SKM-1 treated with dmso at 0.1 percent for 144 hours (cell line): ENCODE results near the gene C1QTNF4.
"Not testable (repeated sequence)": the region's sequence is repeated elsewhere in the genome, so short reads cannot be mapped to it uniquely, and the experiment has no call there.

Experiments
- DNase-seq: peaks from one replicate; lab custom pipeline; 2025; ENCODE audit not compliant: unreplicated experiment; lab: John Stamatoyannopoulos, UW

The C1QTNF4 gene

DNA sequence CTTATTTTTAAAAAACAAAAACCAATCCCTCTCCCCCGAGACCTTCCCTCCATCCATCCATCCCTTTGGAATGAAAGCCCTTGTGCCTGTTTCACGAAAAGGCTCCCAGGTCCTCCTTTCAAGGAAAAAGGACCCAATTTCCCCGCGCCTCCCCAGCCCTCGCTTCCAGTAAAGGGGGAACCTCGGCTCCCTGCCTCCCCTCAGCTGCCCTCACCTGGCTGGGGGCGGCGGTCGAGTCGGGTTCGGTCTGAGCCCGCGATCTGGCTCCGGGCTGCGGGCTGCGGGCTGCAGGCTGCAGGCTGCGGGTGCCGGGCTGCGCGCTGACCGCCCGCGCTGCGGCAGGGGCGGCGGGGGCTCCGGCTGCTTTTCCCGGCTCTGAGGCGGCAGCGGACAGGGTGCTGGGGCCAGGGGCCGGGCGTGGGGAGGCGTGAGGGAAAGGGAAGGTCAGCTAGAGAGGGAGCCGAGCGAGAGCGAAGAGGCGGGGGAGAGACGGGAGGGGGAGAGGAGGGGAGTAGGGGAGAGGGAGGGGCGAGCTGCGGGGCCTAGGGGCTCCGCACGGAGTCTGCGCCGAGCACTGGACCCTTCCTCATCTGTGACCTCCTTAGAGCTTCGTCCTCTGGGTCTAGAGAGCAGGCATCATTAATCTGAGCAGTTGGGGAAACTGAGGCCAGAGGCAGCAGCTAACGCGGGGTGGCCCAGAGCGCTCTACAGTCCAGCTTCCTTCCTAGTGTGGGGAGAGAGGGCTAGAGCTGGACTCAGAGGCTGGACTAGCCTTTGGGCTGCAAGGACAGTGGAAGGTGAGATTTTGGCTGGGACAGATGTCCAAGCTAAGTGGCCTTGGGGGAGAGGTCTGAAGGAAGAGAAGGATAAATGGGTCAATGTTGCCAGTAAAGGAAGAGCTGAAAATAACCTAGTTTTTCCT lies at the start of gene C1QTNF4:
C1QTNF4 (minus strand) TSS at position 478 of the 922 bp plus-strand sequence. CDS start 3,601 bp downstream, outside the sequence.
- no peak for DNase-seq

DNA sequence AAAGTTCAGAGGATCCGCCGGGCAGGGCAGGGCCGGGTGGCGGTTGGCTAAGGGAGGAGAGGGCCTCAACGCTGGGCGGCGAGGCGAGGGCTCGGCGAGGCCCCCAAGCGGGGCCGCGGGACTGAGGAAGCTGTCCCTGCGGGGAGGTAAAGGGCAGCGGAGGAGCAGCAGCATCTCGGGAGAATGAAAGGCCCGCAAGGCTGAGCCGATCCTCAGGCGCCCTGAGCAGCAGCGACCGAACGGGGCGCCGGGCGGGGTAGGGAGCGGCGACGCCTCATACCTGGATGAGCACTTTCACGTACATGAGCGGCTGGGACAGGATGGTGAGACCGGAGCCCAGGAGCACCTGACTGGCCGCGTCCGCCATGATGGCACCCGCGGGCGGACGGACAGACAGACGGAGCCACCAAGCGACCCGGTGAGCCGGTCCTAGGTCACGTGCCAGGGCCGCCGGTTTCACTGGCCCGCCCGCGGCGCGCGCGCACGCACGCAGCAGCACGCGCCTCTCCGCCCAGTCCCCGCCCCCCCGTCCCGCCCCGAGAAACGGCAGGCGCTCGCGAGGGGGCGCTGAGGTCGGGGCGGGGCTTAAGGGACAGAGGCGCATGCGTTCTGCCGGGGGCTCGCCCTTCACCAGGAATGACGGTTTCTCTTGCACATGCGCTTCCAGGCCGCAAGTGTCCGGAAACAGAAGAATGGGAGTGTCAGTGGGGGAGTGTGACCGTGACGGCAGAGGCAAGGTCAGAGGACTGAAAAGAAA lies 48.1 kb upstream of the C1QTNF4 start, which contains the start of gene MTCH2:
MTCH2 (minus strand) TSS at position 461 of the 757 bp plus-strand sequence; CDS start at position 367, 94 bp downstream.
- peak; percentile 95 for DNase-seq

DNA sequence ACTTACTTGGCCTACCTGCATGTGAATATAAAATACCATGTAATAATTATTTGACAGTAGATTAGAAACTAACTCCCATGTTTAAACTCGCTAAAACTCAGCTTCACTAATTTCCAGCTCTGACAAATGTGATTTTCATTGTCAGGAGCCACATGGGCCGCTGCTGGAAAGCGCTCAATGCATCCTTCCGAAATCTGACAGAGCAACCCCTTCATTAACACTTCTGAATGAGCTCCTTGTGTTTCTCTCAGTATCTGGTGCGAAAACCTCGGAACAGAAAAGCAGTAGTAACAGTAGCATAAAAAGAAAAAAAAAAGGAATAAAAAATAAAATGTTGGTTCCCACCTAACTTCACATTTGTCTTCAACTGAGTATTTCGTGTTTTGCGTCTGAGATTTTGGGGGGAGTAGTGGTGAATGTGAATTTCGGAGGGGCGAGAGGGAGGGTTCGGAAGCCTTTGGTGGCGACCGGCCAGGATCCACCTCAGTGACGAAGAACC lies 47.4 kb upstream of the C1QTNF4 start:
- DNase-seq: no peak

DNA sequence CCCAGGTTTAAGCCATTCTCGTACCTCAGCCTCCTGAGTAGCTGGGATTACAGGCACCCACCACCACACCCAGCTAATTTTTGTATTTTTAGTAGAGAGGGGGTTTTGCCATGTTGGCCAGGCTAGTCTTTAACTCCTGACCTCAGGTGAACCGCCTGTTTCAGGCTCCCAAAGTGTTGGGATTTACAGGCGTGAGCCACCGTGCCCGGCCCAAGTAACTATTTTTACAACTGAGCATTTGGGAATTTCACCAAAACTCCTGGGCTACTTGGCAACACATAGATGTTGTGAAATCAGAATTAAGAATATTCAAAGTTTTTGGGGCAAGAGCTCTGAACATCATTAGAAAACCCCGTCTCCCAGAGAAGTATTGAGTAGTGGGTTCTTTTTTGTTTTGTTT lies 46.3 kb upstream of the C1QTNF4 start:
- DNase-seq: not testable (repeated sequence)

DNA sequence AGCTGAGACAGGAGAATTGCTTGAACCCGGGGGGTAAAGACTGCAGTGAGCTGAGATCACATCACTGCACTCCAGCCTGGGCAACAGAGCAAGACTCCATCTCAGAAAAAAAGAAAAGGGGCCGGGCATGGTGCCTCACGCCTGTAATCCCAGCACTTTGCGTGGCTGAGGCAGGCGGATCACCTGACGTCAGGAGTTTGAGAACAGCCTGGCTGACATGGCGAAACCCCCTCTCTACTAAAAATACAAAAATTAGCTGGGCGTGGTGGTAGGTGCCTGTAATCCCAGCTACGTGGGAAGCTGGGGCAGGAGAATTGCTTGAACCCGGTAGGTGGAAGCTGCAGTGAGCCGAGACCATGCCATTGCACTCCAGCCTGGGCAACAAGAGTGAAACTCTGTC lies 42.1 kb upstream of the C1QTNF4 start:
- not testable (repeated sequence) for DNase-seq

DNA sequence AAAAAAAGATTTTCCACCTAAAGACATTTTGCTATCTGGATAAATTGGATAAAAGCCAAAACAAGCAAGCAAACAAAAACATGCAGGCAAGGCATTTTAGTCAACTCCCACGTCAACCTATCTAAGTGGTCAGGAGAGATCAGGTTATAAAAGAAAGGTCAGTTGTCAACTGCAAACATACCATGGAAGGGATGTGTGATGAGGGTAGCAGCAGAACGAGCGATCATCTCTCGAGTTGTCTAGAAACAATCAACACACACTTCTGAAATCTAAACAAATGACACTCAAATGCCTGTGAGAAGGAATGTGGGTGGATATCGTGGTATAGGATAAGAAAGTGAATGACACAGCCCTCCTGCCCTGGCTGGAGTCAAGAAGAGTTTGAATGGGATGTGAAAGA lies 37.3 kb upstream of the C1QTNF4 start:
- no peak for DNase-seq

DNA sequence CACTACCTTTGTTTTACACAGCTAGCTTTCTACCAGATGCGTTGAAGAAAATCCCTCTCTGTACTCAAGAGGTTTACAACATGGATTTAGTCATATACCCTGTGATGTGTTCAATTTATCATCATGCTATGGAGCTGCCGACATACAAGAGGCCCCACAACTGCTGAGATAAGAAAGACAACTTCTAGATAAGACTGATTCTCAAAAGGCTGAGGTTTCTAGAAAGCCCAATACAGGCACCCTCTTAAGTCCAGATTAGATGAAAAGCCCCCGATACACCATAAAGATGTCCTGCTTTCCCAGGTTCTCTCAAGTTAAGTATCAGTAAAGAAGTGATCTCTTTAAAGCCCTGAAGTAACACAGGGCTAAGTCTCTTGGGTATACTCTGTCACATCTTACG lies 33.8 kb upstream of the C1QTNF4 start:
- DNase-seq: no peak

DNA sequence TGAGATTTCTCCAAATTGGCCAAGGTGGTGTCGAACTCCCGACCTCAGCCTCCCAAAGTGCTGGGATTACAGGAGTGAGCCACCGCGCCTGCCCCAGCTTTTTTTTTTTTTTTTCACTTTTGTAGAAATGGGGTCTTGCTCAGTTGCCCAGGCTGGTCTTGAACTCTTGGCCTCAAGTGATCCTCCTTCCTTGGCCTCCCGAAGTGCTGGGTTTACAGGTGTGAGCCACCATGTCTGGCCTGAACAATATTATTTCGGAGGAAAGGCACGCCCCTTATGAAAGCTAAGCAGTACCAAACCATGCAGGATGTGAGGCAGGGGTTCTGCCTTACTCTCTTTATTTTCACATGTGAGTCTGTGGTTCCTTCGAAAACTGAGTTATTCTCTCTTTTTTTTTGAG lies 32.0 kb upstream of the C1QTNF4 start:
- no peak for DNase-seq

DNA sequence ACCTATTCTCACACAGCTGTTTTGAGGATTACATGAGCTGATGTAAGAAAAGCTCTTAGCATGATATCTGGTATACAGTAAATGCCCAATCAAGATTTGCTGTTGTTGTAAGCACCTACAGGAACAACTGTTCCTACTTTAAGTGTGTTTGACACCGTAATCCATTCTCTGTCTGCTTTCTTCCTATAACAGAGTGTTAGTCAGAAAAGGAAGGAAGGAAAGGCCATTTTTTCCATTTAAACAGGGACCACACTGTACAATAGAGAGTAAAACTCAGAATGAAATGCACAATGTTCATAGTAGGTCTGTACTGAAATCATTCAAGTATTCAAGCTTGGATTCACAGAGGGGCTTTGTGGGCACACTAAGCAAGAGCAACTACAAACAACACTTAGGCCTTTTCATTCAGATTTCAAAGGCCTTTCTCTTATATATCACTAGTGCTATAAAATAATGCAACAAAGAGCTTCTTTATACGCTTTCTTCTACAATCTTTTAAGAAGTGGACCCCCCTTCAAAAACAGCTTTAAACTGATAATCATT lies 26.7 kb upstream of the C1QTNF4 start:
- no peak for DNase-seq

DNA sequence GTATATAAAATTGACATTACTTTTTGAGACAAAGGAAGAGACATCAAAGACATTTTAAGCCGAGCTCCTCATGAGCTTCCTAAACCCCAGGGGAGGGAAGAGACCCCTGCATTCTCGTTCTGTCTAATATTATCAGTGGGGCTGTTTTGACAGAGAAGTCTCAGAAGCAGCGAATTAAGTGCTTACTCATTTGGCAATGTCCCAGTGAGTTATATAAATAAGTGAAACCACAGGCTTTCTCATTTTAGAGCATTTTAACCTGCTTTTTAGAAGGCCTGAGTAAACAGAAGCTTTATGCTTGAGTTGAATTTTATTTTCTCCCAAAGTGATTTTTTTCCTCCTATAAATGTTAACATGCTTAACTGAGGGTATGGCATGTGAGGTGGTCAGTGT lies 23.2 kb upstream of the C1QTNF4 start:
- no peak for DNase-seq

DNA sequence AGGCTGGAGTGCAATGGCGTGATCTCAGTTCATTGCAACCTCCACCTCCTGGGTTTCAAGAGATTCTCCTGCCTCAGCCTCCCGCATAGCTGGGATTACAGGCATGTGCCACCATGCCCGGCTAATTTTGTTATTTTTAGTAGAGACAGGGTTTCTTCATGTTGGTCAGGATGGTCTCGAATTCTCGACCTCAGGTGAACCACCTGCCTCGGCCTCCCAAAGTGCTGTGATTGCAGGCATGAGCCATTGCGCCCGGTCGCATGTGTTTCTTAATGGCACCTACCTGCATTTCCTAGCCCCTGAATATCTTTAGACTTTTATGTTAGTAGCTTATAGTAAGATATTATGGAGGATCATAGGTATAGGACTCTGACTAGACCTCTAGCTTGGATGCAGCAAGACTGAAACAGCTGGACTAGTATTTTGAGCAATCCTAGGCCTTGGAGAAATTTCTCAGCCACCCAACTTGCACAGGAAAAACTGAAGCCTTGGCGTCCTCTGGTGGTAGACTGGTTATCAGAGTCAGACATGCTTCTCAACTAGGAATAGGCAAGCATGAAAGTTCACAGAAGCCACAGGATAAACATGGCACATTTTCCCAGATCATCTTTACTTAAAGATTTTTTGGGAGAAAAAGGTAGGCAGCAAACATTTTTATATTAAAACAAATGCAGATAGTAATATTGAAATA lies 22.7 kb upstream of the C1QTNF4 start:
- peak; percentile 53 for DNase-seq

DNA sequence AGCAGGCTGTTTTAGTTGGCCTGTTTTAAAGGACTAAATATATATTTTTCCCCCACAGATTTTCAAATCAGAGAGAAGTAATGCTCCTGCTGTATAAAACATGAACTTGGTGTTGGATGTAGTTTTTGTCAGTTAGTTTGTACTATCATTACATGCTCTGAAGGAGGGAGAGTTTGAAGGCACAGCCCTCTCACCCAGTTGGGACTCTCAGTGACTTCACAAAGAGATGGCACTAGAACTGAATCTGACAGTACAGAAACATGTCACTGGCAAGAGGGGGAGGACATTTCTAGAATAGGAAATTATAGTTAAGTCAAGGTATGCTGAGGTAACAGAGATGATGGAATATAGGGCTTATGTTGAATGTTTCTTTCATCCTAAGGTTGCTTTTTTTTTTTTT lies 21.0 kb upstream of the C1QTNF4 start:
- DNase-seq: no peak

DNA sequence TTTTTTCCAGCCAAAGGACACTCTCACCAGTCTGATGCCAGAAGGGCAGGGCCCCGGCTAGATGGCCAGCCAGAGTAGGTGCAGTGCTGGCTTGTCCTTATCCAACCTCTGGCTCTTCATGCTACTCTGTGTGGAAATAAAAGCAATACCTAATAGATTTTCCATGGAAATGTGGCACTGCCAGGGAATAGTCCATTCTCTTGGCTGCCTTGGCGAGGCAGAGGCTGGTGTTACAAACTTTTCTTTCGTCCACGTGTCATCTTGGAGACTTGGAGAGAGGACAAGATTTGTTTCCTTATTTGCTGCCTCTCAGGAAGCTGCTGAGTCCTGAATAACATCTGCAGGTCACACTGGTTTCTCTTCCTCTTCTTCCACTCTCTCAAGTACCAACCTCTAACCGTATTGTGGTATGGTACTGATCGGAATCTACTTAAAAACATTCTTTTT lies 17.2 kb upstream of the C1QTNF4 start:
- peak; percentile 69 for DNase-seq

DNA sequence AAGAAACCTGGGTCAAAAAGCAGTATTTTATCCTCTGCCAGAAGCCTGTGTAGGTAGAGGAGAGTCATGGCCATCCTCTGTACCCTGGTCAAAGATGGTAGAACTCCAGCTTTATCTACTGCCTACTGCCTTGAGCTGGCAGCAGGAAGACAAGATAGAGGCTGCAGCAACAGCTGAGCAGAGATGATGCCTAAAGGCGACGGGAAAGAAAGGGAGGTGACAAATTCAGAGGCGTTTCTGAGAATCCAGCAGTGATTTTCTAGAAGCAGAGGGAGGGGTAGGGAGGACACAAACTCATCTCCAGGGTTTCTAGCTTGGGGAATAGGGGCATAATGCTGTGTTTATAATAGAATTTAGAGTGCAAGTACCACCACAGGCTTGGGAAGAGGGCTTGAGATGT lies 15.5 kb upstream of the C1QTNF4 start:
- no peak for DNase-seq

DNA sequence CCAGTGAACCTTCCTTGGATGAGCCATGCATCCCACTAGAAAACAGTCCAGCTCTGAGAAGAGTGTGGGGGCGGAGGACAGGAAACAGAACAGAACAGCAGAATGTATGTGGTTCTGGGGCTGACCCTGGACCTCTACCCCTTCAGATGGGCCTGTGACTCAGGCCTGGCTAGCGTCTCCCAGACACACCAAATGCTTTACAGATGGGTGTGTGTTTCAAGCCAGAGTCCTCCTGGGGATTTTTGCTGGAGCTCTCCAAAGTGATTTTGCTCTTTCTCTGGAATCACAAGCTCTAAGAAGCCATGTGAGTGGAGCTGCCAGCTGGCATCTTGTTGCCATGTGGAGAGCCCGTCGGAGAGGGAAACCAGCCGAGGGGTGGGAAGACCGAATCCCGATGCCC lies 13.2 kb upstream of the C1QTNF4 start:
- no peak for DNase-seq

DNA sequence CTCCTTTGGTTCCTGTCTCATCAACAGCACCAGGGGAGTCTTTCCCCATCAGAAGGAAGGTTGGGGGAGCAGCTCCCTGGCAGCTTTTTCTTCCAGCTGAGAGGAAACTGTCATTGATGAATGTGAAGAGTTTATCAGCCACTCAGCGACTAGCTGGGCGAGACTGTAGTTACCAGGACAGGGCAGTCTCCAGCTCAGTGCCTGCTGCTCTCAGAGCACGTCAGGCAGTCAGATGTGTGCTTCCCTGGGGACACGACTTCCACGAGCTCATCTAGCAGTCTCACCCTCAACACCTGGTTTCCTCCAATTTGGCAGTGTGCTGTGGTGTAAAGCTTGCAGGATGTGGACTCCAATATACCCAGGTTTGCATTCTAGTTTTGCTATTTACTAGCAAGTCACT lies 12.5 kb upstream of the C1QTNF4 start:
- no peak for DNase-seq

DNA sequence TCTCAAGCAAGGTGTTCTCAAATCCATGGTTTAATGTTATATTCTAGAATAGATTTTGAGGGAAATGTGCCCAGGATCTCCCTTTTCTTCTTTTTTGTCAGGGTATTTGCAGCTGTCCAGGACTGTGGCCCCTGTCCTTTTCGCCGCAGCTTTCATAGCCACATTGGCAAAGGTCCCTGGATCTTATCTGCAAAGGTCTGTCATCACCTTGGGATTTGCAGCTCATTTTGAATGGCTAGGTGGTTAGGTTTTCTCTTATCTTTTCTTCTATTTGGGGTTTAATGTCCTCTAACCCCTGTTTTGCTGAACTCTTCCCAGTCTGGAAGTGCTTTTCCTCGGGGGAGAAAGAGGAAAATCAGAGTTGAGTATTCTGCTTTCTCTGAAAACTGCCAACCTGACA lies 11.7 kb upstream of the C1QTNF4 start:
- DNase-seq: no peak

DNA sequence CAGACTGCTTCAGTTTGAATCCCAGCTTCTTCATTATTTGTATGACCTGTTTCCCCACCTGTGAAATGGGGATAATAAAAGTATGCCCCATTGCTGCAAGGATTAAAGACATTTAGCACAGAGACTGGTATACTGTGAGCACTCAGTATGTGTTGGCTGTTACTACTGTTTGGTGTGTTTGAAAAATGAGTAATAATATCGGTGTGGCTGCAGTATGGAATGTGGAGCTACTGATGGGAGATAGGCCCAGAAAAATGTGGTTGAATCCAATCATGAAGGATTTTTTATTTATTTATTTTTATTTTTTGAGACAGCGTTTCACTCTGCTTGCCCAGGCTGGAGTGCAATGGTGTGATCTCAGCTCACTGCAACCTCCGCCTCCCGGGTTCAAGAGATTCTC lies 9.1 kb upstream of the C1QTNF4 start:
- DNase-seq: no peak

DNA sequence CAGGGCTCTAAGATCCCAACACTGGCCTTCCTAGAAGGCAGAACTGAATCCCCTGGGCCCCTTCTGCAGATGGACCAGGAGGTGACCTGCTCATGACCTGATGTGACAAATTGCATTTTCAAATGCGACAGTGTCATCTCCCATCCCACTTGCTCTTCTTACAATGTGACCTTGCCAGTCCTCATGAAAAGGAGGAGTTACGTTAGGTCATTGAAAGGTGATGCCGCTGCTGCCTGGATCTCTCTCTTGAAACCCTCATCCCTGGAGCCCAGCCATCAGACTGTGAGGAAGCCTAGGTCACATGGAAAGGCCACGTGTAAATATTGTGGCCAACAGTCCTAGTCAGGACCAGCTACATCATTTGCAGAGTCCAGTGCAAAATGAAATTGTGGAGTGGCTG lies 5.7 kb upstream of the C1QTNF4 start:
- DNase-seq: no peak

DNA sequence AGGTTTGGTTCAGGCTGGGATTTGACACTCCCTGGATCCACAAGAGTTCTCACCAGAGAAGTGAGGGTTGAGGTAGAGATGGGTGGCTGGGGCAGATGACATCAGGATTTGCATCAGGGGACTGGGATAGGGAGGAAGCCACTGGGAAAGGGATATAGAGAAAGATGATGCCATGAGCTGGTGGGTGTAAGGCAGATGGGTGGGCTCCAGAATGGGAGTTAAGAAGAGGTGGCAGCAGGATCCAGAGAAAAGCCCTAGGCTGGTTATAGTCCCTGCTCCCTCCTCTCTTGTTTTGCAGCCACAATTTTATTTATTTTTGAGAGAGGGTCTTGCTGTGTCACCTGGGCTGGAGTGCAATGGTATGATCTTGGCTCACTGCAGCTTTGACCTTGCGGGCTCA lies 1.8 kb upstream of the C1QTNF4 start:
- DNase-seq: no peak

DNA sequence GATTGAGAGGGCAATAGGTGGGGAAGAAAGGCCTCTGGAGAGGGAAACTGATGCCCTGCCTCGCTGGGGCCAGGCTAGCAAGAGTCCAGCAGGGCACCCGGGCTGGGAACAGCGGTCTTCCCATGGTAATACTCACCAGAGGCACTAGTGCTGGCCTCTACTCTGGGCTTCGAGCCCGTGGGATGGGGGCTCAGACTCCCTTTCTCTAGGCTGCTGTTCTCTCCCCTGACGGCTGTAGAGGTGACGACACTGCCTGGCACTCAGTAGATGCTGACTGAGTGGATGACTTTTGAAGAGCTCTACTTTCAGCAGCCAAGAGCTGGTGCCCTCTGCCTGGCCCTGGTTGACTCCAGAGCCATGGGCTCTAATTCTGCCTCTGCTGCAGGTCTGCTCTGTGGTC lies 818 bp upstream of the C1QTNF4 start:
- DNase-seq: no peak
